Prostate gland (tissue), 2 donors: ENCODE results near the gene ZFR.

Source experiments
- POLR2AphosphoS5 ChIP-seq: sonication (generic); formaldehyde crosslinking; IDR thresholded peaks from one replicate; pipeline ENCODE4 v1.6.1; 2017; ENCODE audit warnings: antibody characterized with exemption
- TF ChIP-seq, protein P1 (sequence below), 4 experiments: fragments of 200-600 bp in 2 of 4; fragments of 450-650 bp in 2 of 4; sonication (generic) in 2 of 4; IDR thresholded peaks; 1 replicate in 3 of 4; 2 replicates in 1 of 4; pipeline ENCODE4 v1.5.1; 2016 to 2019; ENCODE audit warnings: antibody characterized with exemption in 4 of 4, mild to moderate bottlenecking in 2 of 4, moderate library complexity in 2 of 4

DNA sequence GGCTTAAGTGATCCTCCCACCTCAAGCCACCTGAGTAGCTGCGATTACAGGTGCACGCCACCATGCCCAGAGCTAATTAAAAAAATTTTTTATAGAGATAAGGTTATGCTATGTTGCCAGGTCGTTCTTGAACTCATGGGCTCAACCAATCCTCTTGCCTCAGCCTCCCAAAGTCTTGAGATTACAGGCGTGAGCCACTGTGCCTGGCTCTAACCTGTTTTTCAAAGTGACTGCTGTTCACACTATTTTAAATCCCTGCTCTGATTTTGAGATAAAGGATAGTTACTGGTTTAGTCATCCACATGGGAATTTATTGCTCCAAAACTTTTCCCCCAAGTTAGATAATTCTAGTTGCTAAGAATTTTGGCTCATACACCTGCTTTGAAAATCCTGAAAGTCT lies 83.6 kb downstream of the ZFR start:
- no peak for TF ChIP-seq POLR2AphosphoS5
- TF ChIP-seq, protein P1, sequence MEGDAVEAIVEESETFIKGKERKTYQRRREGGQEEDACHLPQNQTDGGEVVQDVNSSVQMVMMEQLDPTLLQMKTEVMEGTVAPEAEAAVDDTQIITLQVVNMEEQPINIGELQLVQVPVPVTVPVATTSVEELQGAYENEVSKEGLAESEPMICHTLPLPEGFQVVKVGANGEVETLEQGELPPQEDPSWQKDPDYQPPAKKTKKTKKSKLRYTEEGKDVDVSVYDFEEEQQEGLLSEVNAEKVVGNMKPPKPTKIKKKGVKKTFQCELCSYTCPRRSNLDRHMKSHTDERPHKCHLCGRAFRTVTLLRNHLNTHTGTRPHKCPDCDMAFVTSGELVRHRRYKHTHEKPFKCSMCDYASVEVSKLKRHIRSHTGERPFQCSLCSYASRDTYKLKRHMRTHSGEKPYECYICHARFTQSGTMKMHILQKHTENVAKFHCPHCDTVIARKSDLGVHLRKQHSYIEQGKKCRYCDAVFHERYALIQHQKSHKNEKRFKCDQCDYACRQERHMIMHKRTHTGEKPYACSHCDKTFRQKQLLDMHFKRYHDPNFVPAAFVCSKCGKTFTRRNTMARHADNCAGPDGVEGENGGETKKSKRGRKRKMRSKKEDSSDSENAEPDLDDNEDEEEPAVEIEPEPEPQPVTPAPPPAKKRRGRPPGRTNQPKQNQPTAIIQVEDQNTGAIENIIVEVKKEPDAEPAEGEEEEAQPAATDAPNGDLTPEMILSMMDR (IDR thresholded peaks at IDR 0.05) = no peak
